WERI-Rb-1 (cell line): ENCODE data around the gene CLTA.
"Not testable (repeated sequence)": the region's sequence is repeated elsewhere in the genome, so short reads cannot be mapped to it uniquely, and the experiment has no call there.

Source experiments
- DNase-seq: peaks from one replicate; pipeline ENCODE4 v3.0.0-alpha.2; 2020
- H3K27ac ChIP-seq: fragments of 250-450 bp; sonication (Bioruptor Pico); 2 replicates; pipeline ENCODE4 v1.5.1; 2020; ENCODE audit warnings: mild to moderate bottlenecking, moderate library complexity
- H3K27me3 ChIP-seq: fragments of 250-450 bp; sonication (Bioruptor Pico); 2 replicates; pipeline ENCODE4 v1.5.1; 2021; ENCODE audit warnings: mild to moderate bottlenecking, low read depth, moderate library complexity; ENCODE audit not compliant: insufficient read depth, severe bottlenecking
- H3K36me3 ChIP-seq: fragments of 250-450 bp; sonication (Bioruptor Pico); 2 replicates; pipeline ENCODE4 v1.5.1; 2020; ENCODE audit warnings: mild to moderate bottlenecking, moderate library complexity
- H3K4me3 ChIP-seq: 2 replicates; pipeline ENCODE4 v1.5.1; 2011; ENCODE audit warnings: low read depth, mild to moderate bottlenecking, control low read depth, low read length
- H3K9me3 ChIP-seq: fragments of 250-450 bp; sonication (Bioruptor Pico); 2 replicates; pipeline ENCODE4 v1.5.1; 2021; ENCODE audit warnings: mild to moderate bottlenecking, moderate library complexity; ENCODE audit not compliant: severe bottlenecking
- CTCF ChIP-seq: IDR thresholded peaks from 2 replicates; pipeline ENCODE4 v1.5.1; 2011; ENCODE audit warnings: low read depth, mild to moderate bottlenecking, control low read depth, inconsistent platforms, low read length

Gene CLTA

GRCh38 chr9:36218411-36218901 is 27.7 kb downstream of the CLTA start:
- no peak for TF ChIP-seq CTCF
- Histone ChIP-seq H3K27me3 (no peaks in the 10 kb centered on the region), H3K9me3 (peaks cover 8% of the 10 kb centered on the region), H3K27ac (no peak overlapping the region), H3K4me3 (no peak overlapping the region), H3K36me3 (peaks cover 74% of the 10 kb centered on the region)
- no peak for DNase-seq

- Histone ChIP-seq H3K9me3 (peaks cover 8% of the 10 kb centered on the region), H3K27ac (no peak overlapping the region), H3K4me3 (no peak overlapping the region), H3K36me3 (peaks cover 92% of the 10 kb centered on the region), H3K27me3 (no peaks in the 10 kb centered on the region)
- DNase-seq, result no peak
- TF ChIP-seq CTCF, result no peak
Measured at GRCh38 chr9:36221667-36222066, 30.9 kb downstream of the CLTA start.

GRCh38 chr9:36222449-36222848 is 31.7 kb downstream of the CLTA start:
- DNase-seq, result no peak
- Histone ChIP-seq H3K4me3 (no peak overlapping the region), H3K27me3 (no peaks in the 10 kb centered on the region), H3K36me3 (peaks cover 84% of the 10 kb centered on the region), H3K9me3 (peaks cover 8% of the 10 kb centered on the region), H3K27ac (no peak overlapping the region)
- TF ChIP-seq CTCF, result no peak

DNA sequence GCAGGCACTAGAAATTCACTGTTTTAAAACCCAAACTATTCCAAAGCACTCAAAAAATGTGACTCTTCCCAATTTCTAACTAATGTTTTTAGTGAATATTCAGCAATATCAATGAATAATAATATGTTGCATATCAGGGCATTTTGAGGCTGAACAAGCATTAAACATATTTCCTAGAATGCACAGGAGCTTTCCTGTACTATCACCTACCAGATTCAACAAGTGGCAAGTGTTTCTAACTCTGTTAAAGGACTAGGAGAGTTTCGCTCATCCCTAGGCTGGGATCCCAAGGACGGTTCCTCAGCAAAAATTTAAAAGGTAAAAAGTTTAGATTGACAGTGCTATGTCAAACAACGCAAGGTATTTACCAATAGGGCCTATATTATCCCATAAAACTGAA is 46.5 kb downstream of the CLTA start:
- no peak overlapping the region for H3K27ac ChIP-seq
- H3K4me3 ChIP-seq, result no peak overlapping the region
- TF ChIP-seq CTCF, result no peak
- H3K27me3 ChIP-seq, result no peaks in the 10 kb centered on the region
- no peak for DNase-seq
- H3K9me3 ChIP-seq, result no peaks in the 10 kb centered on the region
- peaks cover 35% of the 10 kb centered on the region for H3K36me3 ChIP-seq

- H3K27ac ChIP-seq, H3K27me3 ChIP-seq, H3K9me3 ChIP-seq, H3K4me3 ChIP-seq, DNase-seq: not testable (repeated sequence)
- H3K36me3 ChIP-seq, result peaks cover 31% of the 10 kb centered on the region
Measured at GRCh38 chr9:36239205-36239604, 48.5 kb downstream of the CLTA start.

DNA sequence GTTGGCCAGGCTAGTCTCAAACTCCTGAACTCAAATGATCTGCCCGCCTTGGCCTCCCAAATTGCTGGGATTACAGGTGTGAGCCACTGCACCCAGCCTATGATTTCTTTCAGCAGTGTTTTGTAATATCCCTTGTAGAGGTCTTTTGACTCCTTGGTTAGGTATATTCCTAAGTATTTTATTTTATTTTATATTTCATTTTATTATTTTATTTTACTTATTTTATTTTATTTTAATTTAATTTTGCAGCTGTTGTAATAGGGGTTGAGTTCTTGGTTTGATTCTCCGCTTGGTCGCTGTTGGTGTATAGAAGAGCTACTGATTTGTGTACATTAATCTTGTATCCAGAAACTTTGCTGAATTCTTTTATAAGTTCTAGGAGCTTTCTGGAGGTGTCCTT is 49.0 kb downstream of the CLTA start:
- peaks cover 34% of the 10 kb centered on the region for H3K36me3 ChIP-seq
- H3K9me3 ChIP-seq, DNase-seq, H3K27me3 ChIP-seq, H3K27ac ChIP-seq, H3K4me3 ChIP-seq: not testable (repeated sequence)

DNA sequence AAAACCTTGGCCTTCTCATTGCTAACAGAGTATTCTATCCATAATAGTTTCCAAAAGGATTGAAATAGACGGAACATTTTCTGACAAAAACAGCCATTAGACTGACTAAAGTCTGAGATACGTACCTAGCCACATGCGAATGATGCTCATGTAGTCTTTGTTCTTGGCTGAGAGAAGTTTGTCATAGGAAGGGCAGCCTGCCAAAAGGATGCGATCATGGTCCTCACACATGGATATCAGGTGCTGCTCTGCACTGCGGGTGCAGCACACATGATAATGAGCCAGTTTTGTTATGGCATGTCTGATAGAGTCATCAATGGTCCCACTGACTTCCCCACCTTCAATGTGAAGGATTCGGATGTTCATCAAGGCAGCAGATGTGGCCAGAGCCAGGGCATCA is 55.2 kb downstream of the CLTA start:
- H3K9me3 ChIP-seq, result no peaks in the 10 kb centered on the region

More for the DNA sequence above, 55.2 kb downstream of the CLTA start:
- TF ChIP-seq CTCF, result no peak
- no peak for DNase-seq
- no peak overlapping the region for H3K27ac ChIP-seq
- no peak overlapping the region for H3K4me3 ChIP-seq
- no peaks in the 10 kb centered on the region for H3K27me3 ChIP-seq
- peaks cover 54% of the 10 kb centered on the region for H3K36me3 ChIP-seq
